Lower leg skin (tissue), 4 donors: Measurements from ENCODE around the gene TMEM192. TPM values are rescaled to one million over a fixed set of nuclear protein-coding genes. Genes with fewer than 3 reads are reported as not detected.
"Not testable (repeated sequence)": the region's sequence is repeated elsewhere in the genome, so short reads cannot be mapped to it uniquely, and the experiment has no call there.

Source experiments
- DNase-seq, 2 donors: peaks; one replicate each; pipeline ENCODE4 v3.0.0-alpha.2; 2019; ENCODE audit warnings: low spot score in 2 of 2
- H3K4me3 ChIP-seq: fragments of 200-600 bp; sonication (generic); 2 replicates; pipeline ENCODE4 v1.5.1; 2017; ENCODE audit warnings: mild to moderate bottlenecking, low read depth; ENCODE audit not compliant: poor library complexity, severe bottlenecking
- CTCF ChIP-seq, 3 donors: fragments of 450-650 bp; IDR thresholded peaks; one replicate each; pipeline ENCODE4 v1.5.1; 2016; ENCODE audit warnings: antibody characterized with exemption in 3 of 3, mild to moderate bottlenecking in 3 of 3, moderate library complexity in 2 of 3
- POLR2A ChIP-seq, 2 donors: fragments of 450-650 bp; IDR thresholded peaks; one replicate each; pipeline ENCODE4 v1.6.1; 2016 to 2017; ENCODE audit warnings: antibody characterized with exemption in 2 of 2, mild to moderate bottlenecking in 1 of 2, moderate library complexity in 1 of 2
- WGBS, 2 donors: methylation state at CpG; one replicate each; pipeline ENCODE4 v1.1.5; 2018; 5-methylcytosine and 5-hydroxymethylcytosine counted together
- intact Hi-C: fragments of 100-400 bp; cut with DNase I; formaldehyde crosslinking; loops from one replicate; pipeline ENCODE4 v1.15.0; 2023; ENCODE audit warnings: low total_unique reads
- total RNA-seq, 4 donors: library from RNA; depleted of rRNA; stranded (reverse); fragments of >200 nt; gene quantifications; one replicate each; pipeline ENCODE4 v1.1.0, GENCODE V29; 2016

Gene TMEM192
- total RNA-seq, 4 donors from 2014 or later, result 7.0 to 12.6 (median 11.4) TPM

- no peak overlapping the region for H3K4me3 ChIP-seq
- TF ChIP-seq CTCF (IDR thresholded peaks at IDR 0.05) (no peak), POLR2A (IDR thresholded peaks at IDR 0.05) (no peak)
- intact Hi-C loops, result no loop called here
- no peak for DNase-seq
- 85 to 90% methylated on average over 3 of the region's 3 CpGs for WGBS, 2 donors
These were observed 24.3 kb downstream of the TMEM192 start for GRCh38 chr4:165088366-165088765.

GRCh38 chr4:165085946-165086345 is 26.7 kb downstream of the TMEM192 start:
- H3K4me3 ChIP-seq, result no peak overlapping the region
- intact Hi-C loops, result no loop called here
- no peak for DNase-seq
- TF ChIP-seq POLR2A (IDR thresholded peaks at IDR 0.05) (no peak), CTCF (IDR thresholded peaks at IDR 0.05) (no peak)
- WGBS, 2 donors, result 90 to 93% methylated on average over 2 of the region's 2 CpGs

GRCh38 chr4:165084787-165085186 is 27.9 kb downstream of the TMEM192 start:
- 93 to 96% methylated on average over 7 of the region's 7 CpGs for WGBS, 2 donors
- H3K4me3 ChIP-seq, intact Hi-C loops, DNase-seq: not testable (repeated sequence)

- intact Hi-C loops, result no loop called here
- DNase-seq, result no peak
- TF ChIP-seq POLR2A (IDR thresholded peaks at IDR 0.05) (no peak), CTCF (IDR thresholded peaks at IDR 0.05) (no peak)
- WGBS, 2 donors, result 43 to 45% methylated on average over 6 of the region's 6 CpGs
- no peak overlapping the region for H3K4me3 ChIP-seq
These were observed 33.2 kb downstream of the TMEM192 start for GRCh38 chr4:165079476-165079875.

GRCh38 chr4:165077034-165077578 is 35.6 kb downstream of the TMEM192 start:
- intact Hi-C loops, result no loop called here
- TF ChIP-seq POLR2A (IDR thresholded peaks at IDR 0.05) (no peak), CTCF (IDR thresholded peaks at IDR 0.05) (no peak)
- DNase-seq, result no peak
- H3K4me3 ChIP-seq, result no peak overlapping the region
- WGBS, 2 donors, result 89 to 92% methylated on average over 5 of the region's 5 CpGs

- DNase-seq, H3K4me3 ChIP-seq, intact Hi-C loops: not testable (repeated sequence)
- 68% methylated on average over 11 of the region's 11 CpGs for WGBS, 2 donors
These were observed 39.3 kb downstream of the TMEM192 start for GRCh38 chr4:165073346-165073745.

- WGBS, 2 donors, result 70 to 73% methylated on average over 1 of the region's 1 CpG
- intact Hi-C loops, result no loop called here
- TF ChIP-seq CTCF (IDR thresholded peaks at IDR 0.05) (no peak), POLR2A (IDR thresholded peaks at IDR 0.05) (no peak)
- no peak overlapping the region for H3K4me3 ChIP-seq
- no peak for DNase-seq
These were observed 42.1 kb downstream of the TMEM192 start for GRCh38 chr4:165070560-165070959.
